Measurements from ENCODE around the gene FGF22.

The FGF22 gene

GRCh38 chr19:593055-593454, 46.6 kb upstream of the FGF22 start:
- no peak for TF ChIP-seq CTCF (IDR thresholded peaks at IDR 0.05; ENCODE audit: insufficient read depth, low read length, poor library complexity, severe bottlenecking)
- Histone ChIP-seq H3K27me3 (replicated peaks; ENCODE audit: control insufficient read depth, insufficient read depth, low read length) (no peaks in the 10 kb centered on the region; the same call in 1 of the 2 replicates), H3K4me3 (replicated peaks; ENCODE audit: low read depth, low read length) (no peak overlapping the region), H3K36me3 (ENCODE audit: control insufficient read depth, insufficient read depth, low read length) (no peaks in the 10 kb centered on the region)
- DNase-seq (ENCODE audit: extremely low read depth, insufficient read length): no peak

- no peak for TF ChIP-seq CTCF (IDR thresholded peaks at IDR 0.05; ENCODE audit: insufficient read depth, low read length, poor library complexity, severe bottlenecking)
- Histone ChIP-seq H3K27me3 (replicated peaks; ENCODE audit: control insufficient read depth, insufficient read depth, low read length) (no peaks in the 10 kb centered on the region; the same call in 1 of the 2 replicates), H3K4me3 (replicated peaks; ENCODE audit: low read depth, low read length) (no peak overlapping the region), H3K36me3 (ENCODE audit: control insufficient read depth, insufficient read depth, low read length) (no peaks in the 10 kb centered on the region)
- no peak for DNase-seq (ENCODE audit: extremely low read depth, insufficient read length)
Measured at GRCh38 chr19:593505-593904, 46.2 kb upstream of the FGF22 start.

- TF ChIP-seq CTCF (IDR thresholded peaks at IDR 0.05; ENCODE audit: insufficient read depth, low read length, poor library complexity, severe bottlenecking): no peak
- Histone ChIP-seq H3K36me3 (ENCODE audit: control insufficient read depth, insufficient read depth, low read length) (no peaks in the 10 kb centered on the region), H3K27me3 (replicated peaks; ENCODE audit: control insufficient read depth, insufficient read depth, low read length) (no peaks in the 10 kb centered on the region; the same call in 1 of the 2 replicates), H3K4me3 (replicated peaks; ENCODE audit: low read depth, low read length) (no peak overlapping the region)
- DNase-seq (ENCODE audit: extremely low read depth, insufficient read length): no peak
Measured at GRCh38 chr19:594265-594870, 45.3 kb upstream of the FGF22 start.

GRCh38 chr19:595326-596262, 44.1 kb upstream of the FGF22 start:
- TF ChIP-seq CTCF (IDR thresholded peaks at IDR 0.05; ENCODE audit: insufficient read depth, low read length, poor library complexity, severe bottlenecking): no peak
- H3K36me3 ChIP-seq (ENCODE audit: control insufficient read depth, insufficient read depth, low read length): no peaks in the 10 kb centered on the region
- H3K4me3 ChIP-seq (replicated peaks; ENCODE audit: low read depth, low read length): no peak overlapping the region
- DNase-seq (ENCODE audit: extremely low read depth, insufficient read length): no peak
- H3K27me3 ChIP-seq (replicated peaks; ENCODE audit: control insufficient read depth, insufficient read depth, low read length): no peaks in the 10 kb centered on the region; the same call in 1 of the 2 replicates

GRCh38 chr19:596263-596655, 43.4 kb upstream of the FGF22 start:
- Histone ChIP-seq H3K27me3 (replicated peaks; ENCODE audit: control insufficient read depth, insufficient read depth, low read length) (no peaks in the 10 kb centered on the region; the same call in 1 of the 2 replicates), H3K4me3 (replicated peaks; ENCODE audit: low read depth, low read length) (no peak overlapping the region)
- no peak for DNase-seq (ENCODE audit: extremely low read depth, insufficient read length)

More at GRCh38 chr19:596263-596655, 43.4 kb upstream of the FGF22 start:
- no peak for TF ChIP-seq CTCF (IDR thresholded peaks at IDR 0.05; ENCODE audit: insufficient read depth, low read length, poor library complexity, severe bottlenecking)
- no peaks in the 10 kb centered on the region for H3K36me3 ChIP-seq (ENCODE audit: control insufficient read depth, insufficient read depth, low read length)

Measured in GM06990 (cell line).